NCI-H187 treated with DMSO at 0.1 percent for 48 hours (cell line): ENCODE results near the gene UNC13B.
"Not testable (repeated sequence)": the region's sequence is repeated elsewhere in the genome, so short reads cannot be mapped to it uniquely, and the experiment has no call there.

Experiments
- DNase-seq: peaks from one replicate; lab custom pipeline; 2025; lab: John Stamatoyannopoulos, UW

Gene UNC13B

GRCh38 chr9:35380039-35380438 lies 218.2 kb downstream of the UNC13B start:
- no peak for DNase-seq

DNA sequence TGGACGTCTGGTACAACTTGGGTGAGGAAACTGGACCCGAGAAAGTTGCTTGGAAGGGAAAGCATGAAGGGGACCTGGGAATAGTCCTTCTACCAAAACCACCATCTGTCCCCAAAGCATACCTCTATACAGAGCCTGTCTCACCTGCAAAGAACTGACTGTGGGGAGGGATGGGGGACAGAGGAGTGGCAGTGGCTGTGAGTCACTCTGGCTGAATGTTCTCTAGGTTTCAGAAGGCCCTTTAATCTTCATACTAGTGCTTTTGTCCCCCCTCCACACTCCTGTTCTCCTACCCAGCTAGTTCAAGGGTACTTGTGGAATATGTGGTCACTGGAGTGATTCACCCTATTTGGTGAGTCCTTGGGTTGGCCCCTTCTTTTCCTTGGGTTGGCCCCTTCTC lies 218.8 kb downstream of the UNC13B start:
- no peak for DNase-seq

DNA sequence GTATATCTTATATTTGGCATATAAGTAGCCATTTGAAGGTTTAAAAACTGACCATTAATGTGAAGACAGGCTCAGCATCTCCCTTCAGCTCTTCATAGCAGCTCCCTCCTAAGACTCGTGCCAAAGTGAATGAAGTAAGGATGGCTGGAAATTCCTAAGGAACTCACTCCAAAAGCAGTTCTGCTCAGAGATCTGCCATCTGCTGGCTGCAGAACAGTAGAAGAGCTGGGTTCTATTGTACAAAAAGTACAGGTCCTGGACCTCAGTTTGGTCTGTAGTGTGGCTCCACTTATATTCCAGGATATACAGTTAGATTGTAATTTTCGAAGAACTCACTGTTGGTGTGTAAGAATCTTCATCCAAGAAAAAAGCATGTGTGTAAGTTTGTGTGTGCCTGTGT lies 223.2 kb downstream of the UNC13B start:
- no peak for DNase-seq

GRCh38 chr9:35395076-35395705 lies 233.4 kb downstream of the UNC13B start:
- no peak for DNase-seq

- no peak for DNase-seq
Observed at GRCh38 chr9:35395706-35396101, 233.9 kb downstream of the UNC13B start.

- DNase-seq = no peak
Observed at GRCh38 chr9:35396560-35397215, 234.9 kb downstream of the UNC13B start.

- DNase-seq = no peak
Observed at GRCh38 chr9:35397216-35397698, 235.4 kb downstream of the UNC13B start.

GRCh38 chr9:35397923-35398322 lies 236.1 kb downstream of the UNC13B start:
- DNase-seq = no peak

GRCh38 chr9:35398651-35399335 lies 237.0 kb downstream of the UNC13B start:
- DNase-seq = no peak

DNA sequence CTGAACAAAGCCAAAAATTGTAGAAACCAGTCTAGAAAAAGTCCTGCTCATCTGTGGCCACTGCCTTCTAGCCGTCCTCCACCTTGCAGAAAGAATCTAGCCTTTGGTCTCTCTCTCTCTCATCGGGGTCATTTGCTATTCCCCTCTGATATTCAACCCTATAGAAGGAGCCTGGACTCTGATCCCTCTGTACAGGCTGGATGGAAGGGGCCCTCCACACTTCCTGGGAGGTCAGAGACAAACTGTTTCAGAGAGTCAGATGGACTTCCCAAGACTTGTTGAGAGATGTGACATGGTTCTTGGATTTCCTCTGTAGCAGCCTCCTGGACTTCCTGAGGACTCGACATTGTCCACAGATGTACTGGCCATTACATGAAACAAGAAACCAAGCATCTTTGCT lies 243.1 kb downstream of the UNC13B start:
- no peak for DNase-seq

- no peak for DNase-seq
Observed at GRCh38 chr9:35406183-35406959, 244.6 kb downstream of the UNC13B start.

DNA sequence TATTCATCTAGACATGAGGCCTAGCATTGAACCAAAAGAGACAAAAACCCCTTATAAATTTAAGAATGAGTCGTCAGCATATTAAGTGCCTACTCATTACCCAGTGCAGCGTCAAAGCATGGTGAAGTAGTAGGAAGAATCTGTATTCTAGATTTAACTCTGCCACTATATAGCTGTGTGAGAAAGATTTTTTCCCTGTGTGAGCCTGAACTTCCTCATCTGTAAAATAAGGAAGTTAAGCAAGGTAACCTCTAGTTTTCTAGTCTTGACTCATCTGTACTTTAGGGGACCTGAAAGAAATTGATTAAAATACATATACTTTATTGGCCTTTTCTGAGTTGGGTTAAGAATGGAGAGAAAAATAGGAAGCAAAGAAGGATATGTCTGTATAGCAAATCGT lies 246.0 kb downstream of the UNC13B start:
- no peak for DNase-seq

GRCh38 chr9:35409434-35409833 lies 247.6 kb downstream of the UNC13B start:
- not testable (repeated sequence) for DNase-seq

- no peak for DNase-seq
Observed at GRCh38 chr9:35414889-35415288, 253.1 kb downstream of the UNC13B start.

DNA sequence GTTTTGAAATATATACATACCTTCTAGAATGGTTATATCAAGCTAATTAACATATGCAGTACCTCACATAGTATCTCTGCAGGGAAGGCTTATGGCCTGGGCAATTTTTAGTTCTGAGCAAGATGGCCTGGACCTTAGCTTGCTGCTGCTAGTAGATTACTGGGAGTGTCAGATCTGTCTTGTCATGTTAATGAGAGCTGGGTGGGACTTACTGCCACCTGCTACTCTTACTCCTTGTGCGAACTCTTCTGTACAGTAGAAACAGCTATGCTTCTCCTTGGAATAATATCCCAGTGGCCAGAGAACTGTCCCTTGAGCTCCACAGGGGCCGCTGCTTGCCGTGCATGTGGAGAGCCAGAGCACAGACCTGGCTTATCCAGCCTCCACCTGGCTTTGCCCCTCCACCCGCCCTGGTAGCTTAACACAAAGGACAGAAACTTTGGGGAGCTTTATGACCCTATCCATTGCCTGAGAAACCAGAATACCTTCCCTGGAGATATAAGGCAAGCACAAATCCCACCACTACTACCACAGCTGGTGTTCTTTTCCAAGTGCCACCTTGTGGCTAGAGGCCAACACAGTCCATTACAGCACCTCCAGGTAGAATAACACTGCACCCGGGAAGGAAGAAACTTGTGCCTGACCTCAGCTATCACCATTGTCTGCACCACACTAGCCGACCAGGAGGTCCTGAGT lies 253.7 kb downstream of the UNC13B start:
- DNase-seq = no peak

DNA sequence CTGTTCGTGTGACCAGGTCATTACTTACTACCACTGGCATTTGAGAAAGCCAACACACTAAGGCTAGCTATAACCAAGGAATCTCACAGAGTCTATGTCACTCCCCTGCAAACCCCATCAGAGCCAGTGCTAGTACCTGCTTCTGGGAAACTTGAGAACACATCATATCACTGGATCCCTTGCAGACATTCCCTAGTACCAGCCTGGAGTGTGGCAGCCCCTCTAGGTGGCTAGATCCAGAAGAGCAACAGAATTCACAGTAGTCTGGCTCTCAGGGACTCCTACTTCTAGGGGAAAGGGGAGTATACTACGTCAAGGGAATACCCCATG lies 254.3 kb downstream of the UNC13B start:
- DNase-seq = no peak

DNA sequence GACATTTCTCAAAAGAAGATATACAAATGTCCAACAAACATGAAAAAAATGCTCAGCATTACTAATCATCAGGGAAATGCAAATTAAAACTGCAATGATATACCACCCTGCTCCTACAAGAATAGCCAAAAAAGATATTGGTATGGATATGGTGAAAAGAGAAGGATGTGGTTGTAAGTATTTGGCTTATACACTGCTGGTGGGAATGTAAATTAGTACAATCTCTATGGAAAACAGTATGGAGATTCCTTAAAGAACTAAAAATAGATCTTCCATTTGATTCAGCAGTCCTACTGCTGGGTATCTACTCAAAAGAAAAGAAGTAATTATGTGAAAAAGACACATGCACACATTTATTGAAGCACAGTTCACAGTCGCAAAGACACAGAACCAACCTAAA lies 260.5 kb downstream of the UNC13B start:
- DNase-seq = no peak

- DNase-seq = no peak
Observed at GRCh38 chr9:35422753-35423152, 260.9 kb downstream of the UNC13B start.

- DNase-seq = no peak
Observed at GRCh38 chr9:35423499-35423898, 261.7 kb downstream of the UNC13B start.

GRCh38 chr9:35424356-35425352 lies 262.8 kb downstream of the UNC13B start:
- DNase-seq = no peak

DNA sequence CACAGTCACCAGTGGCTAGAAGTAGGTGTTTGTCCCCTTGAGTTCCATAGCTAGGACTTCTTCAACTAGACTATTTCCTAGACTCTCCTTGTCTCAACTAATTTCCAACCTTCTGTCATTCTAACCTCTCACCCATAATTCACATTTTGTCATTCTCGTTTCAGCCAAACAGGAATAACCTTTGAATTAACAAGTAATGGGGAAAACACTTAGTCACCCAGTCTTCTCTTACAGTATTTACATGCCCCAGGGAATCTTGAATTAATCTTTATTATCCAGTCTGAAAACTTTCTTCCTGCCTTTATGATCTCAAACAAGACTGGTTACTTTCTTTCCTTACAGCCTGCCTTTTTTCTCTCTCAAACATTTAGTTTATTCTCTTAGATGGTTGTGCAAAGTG lies 264.8 kb downstream of the UNC13B start:
- DNase-seq = no peak
